GM12873 (cell line): ENCODE data around the gene BEND3.

Experiments
- CTCF ChIP-seq: IDR thresholded peaks from 2 replicates; pipeline ENCODE4 v1.5.1; 2012; ENCODE audit warnings: low read depth, mild to moderate bottlenecking, moderate library complexity, low read length, control low read depth; ENCODE audit not compliant: insufficient read depth; ENCODE audit errors: missing control alignments

Gene BEND3

GRCh38 chr6:107114926-107115694 lies at the start of gene BEND3:
TSS of gene BEND3 (minus strand) at chr6:107115515. CDS start at chr6:107099285, 16,230 bp downstream.
- no peak for TF ChIP-seq CTCF

GRCh38 chr6:107161521-107161920 lies 46.2 kb upstream of the BEND3 start:
- TF ChIP-seq CTCF: no peak

GRCh38 chr6:107156617-107157016 lies 41.3 kb upstream of the BEND3 start:
- no peak for TF ChIP-seq CTCF

GRCh38 chr6:107154801-107155160 lies 39.5 kb upstream of the BEND3 start:
- no peak for TF ChIP-seq CTCF

GRCh38 chr6:107154131-107154800 lies 39.0 kb upstream of the BEND3 start:
- no peak for TF ChIP-seq CTCF

- no peak for TF ChIP-seq CTCF
These were observed 37.5 kb upstream of the BEND3 start for GRCh38 chr6:107152638-107153430.

GRCh38 chr6:107144666-107145065 lies 29.4 kb upstream of the BEND3 start:
- no peak for TF ChIP-seq CTCF
